ENCODE measurements around the gene ADGRV1.

The ADGRV1 gene

GRCh38 chr5:90557871-90558270 is 726 bp upstream of the ADGRV1 start:
- TF ChIP-seq, protein P1, sequence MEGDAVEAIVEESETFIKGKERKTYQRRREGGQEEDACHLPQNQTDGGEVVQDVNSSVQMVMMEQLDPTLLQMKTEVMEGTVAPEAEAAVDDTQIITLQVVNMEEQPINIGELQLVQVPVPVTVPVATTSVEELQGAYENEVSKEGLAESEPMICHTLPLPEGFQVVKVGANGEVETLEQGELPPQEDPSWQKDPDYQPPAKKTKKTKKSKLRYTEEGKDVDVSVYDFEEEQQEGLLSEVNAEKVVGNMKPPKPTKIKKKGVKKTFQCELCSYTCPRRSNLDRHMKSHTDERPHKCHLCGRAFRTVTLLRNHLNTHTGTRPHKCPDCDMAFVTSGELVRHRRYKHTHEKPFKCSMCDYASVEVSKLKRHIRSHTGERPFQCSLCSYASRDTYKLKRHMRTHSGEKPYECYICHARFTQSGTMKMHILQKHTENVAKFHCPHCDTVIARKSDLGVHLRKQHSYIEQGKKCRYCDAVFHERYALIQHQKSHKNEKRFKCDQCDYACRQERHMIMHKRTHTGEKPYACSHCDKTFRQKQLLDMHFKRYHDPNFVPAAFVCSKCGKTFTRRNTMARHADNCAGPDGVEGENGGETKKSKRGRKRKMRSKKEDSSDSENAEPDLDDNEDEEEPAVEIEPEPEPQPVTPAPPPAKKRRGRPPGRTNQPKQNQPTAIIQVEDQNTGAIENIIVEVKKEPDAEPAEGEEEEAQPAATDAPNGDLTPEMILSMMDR (IDR thresholded peaks at IDR 0.05; ENCODE audit: low read depth, low read length, missing control alignments), result no peak
- H3K4me3 ChIP-seq (replicated peaks; ENCODE audit: low read depth, low read length), result no peak overlapping the region
- no peak for DNase-seq (ENCODE audit: extremely low read depth, low read depth)

DNA sequence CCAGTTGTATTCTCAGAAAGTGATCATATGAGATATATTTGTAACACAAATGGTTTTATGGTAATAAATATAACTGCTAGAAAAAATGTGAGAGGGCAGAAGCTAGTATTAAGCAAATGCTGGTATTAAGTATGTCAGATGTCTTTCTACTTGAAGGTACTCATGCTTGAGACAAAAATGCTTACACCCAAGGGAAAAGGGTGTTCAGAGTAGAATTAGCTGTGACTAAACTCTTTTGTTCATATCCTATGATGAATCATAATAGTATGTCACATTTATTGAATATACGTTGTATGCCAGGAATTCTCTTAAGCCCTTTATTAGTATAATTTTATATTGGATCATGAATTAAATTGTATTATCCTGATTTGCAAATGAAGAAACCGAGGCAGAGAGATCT is 2.2 kb downstream of the ADGRV1 start:
- TF ChIP-seq, protein P1 (IDR thresholded peaks at IDR 0.05; ENCODE audit: low read depth, low read length, missing control alignments), result no peak
- DNase-seq (ENCODE audit: extremely low read depth, low read depth), result no peak
- no peak overlapping the region for H3K4me3 ChIP-seq (replicated peaks; ENCODE audit: low read depth, low read length)

DNA sequence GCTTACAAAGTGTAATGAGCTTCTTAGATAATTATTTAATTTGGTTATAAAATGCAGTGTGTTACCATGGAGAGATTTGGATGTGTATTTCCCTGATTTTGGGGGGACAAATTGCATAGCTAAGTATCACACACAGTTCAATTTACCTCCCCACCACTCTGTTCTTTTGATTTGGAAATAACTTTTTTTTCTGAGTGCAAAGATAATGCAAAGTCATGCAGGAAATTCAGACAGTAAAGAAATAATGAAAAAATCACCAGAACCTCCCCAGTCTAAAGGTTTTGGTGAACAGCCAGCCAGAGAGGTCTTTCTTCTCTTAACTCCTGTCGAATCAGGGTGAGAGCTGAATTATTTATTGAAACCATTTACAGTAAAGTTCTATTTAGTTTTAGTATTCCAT is 3.2 kb downstream of the ADGRV1 start:
- no peak overlapping the region for H3K4me3 ChIP-seq (replicated peaks; ENCODE audit: low read depth, low read length)
- DNase-seq (ENCODE audit: extremely low read depth, low read depth), result no peak
- TF ChIP-seq, protein P1 (IDR thresholded peaks at IDR 0.05; ENCODE audit: low read depth, low read length, missing control alignments), result no peak

DNA sequence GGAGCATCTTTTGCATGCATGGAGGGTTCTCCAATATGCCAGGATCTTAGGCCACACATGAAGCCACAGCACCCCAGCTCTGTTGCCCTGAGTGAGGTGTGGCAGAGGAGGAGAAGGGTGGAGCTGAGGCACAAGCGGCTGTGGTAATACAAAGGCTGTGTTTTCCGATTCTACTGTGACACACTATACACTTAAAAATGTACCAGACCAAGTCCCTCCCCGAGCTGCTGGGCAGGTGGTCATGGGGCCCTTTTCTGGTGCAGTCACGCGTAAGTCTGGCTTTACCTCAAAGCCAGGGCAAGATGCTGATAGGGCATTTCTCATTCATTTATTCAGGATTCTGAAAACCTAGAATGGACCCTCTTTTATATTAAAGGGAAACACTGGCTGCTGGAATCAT is 3.7 kb downstream of the ADGRV1 start:
- no peak for DNase-seq (ENCODE audit: extremely low read depth, low read depth)
- no peak overlapping the region for H3K4me3 ChIP-seq (replicated peaks; ENCODE audit: low read depth, low read length)
- TF ChIP-seq, protein P1 (IDR thresholded peaks at IDR 0.05; ENCODE audit: low read depth, low read length, missing control alignments), result no peak

DNA sequence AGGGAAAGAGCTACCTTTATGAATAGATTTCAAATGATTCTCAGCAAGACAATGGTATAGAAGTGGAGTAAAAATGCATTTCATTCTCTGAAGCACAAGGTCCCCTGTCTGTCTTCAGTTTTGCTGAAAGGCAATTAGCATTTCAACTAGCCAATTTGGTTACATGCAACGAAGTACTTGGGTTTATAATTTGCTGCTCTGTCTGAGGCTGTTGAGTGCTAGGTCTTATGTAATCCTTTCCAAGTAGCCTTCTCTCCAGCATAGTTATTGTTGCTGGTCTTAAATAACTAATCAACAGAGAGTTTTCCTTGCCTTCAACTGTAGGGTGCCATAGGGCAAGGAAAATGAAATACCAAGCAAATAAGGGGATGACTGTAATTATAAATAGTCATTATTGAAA is 4.5 kb downstream of the ADGRV1 start:
- DNase-seq (ENCODE audit: extremely low read depth, low read depth), result no peak
- H3K4me3 ChIP-seq (replicated peaks; ENCODE audit: low read depth, low read length), result no peak overlapping the region
- TF ChIP-seq, protein P1 (IDR thresholded peaks at IDR 0.05; ENCODE audit: low read depth, low read length, missing control alignments), result no peak

DNA sequence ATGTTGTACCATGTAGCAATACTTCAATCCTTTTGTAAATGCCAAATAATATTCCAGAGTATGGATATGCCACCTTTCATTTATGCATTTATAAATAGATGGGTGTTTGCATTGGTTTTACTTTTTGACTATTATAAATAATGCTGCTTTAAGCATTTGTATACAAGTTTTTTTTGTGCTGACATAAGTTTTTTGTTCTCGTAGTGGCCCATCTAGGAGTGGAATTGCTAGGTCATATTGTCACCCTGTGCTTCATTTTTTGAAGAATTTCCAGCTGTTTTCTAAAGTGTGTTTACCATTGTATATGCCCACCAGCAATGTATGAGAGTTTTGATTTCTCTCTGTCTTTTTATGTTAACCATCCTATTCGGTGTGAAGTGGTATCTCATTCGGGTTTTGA is 6.9 kb downstream of the ADGRV1 start:
- TF ChIP-seq, protein P1 (IDR thresholded peaks at IDR 0.05; ENCODE audit: low read depth, low read length, missing control alignments), result no peak
- H3K4me3 ChIP-seq (replicated peaks; ENCODE audit: low read depth, low read length), result no peak overlapping the region
- DNase-seq (ENCODE audit: extremely low read depth, low read depth), result no peak

- no peak overlapping the region for H3K4me3 ChIP-seq (replicated peaks; ENCODE audit: low read depth, low read length)
- TF ChIP-seq, protein P1 (IDR thresholded peaks at IDR 0.05; ENCODE audit: low read depth, low read length, missing control alignments), result no peak
- DNase-seq (ENCODE audit: extremely low read depth, low read depth), result no peak
Measured at GRCh38 chr5:90569084-90569483, 10.5 kb downstream of the ADGRV1 start.
